HG03342 (cell line): ENCODE results near the gene NFIC.
"Not testable (repeated sequence)": the region's sequence is repeated elsewhere in the genome, so short reads cannot be mapped to it uniquely, and the experiment has no call there.

ENCODE experiments used
- ATAC-seq: cut with Tn5 transposase; IDR thresholded peaks from one replicate; pipeline ENCODE4 v1.9.1; 2021; ENCODE audit warnings: mild to moderate bottlenecking, moderate library complexity; ENCODE audit not compliant: unreplicated experiment

Gene NFIC

DNA sequence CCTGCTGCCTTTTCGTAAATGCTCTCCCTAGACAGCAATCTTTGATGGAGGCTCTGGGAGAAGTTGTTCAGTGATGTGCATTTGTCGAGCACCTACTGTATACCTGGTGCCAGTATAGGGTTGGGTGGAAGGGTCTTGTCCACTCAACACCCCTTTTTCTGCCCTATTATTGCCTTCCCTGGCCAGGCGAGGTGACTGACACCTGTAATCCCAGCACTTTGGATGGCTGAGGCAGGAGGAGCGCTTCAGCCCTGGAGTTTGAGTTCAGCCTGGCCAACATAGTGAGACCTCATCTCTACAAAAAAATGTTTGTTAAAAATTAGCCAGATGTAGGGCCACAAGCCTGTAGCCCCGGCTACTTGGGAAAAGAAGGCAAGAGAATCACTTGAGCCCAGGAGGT is 49.3 kb downstream of the NFIC start:
- no peak for ATAC-seq

DNA sequence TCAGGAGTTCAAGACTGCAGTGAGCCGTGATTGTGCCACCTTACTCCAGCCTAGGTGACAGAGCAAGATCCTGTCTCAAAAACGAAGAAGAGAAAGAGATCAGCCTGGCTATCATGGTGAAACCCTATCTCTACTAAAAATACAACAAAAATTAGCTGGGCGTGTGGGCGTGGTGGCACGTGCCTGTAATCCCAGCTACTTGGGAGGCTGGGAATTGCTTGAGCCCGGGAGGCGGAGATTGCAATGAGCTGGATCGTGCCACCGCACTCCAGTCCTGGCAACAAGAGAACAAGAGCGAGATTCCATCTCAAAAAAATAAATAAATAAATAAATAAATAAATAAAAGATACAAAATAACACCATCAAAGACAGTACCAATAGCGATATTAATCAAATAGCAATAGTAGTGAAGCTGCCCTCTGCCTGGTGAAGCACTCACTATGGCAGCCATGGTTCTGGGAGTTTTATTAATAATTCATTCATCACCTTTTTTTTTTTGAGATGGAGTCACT is 53.9 kb downstream of the NFIC start:
- no peak for ATAC-seq

- no peak for ATAC-seq
Observed at GRCh38 chr19:3420909-3421619, 54.7 kb downstream of the NFIC start.

- not testable (repeated sequence) for ATAC-seq
Observed at GRCh38 chr19:3421656-3422055, 55.3 kb downstream of the NFIC start.

DNA sequence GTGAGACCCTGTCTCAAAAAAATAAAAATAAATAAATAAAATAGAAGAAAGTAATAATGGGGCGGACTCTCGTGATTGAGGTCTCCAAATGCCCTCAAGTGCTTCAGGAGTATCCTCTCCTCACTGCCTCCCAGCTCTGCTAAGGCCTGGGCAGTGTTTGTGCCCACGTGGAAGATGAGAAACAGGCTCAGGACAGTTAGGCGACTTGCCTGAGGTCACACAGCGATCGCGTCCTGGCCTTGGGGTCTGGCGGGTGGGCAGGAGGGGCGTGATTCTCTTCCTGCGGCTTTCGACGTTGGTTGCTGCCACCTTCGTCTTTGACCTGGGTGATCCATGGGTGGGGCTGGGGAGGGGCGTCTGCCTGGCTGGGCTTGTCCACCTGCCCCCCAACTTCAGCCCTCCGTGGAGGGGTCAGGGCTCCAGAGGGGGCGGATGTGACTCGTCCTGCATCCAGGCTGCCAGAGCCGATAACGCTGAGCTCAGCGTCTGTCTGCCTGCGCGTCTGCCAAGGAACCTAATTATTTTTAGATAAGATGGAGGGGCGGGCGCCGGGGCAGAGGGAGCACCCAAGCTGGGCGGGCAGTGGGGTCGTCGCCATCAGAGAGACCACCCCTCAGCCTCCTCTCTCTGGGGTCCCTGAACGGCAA is 56.9 kb downstream of the NFIC start:
- ATAC-seq: no peak

GRCh38 chr19:3426433-3426832 is 60.0 kb downstream of the NFIC start:
- ATAC-seq: no peak

DNA sequence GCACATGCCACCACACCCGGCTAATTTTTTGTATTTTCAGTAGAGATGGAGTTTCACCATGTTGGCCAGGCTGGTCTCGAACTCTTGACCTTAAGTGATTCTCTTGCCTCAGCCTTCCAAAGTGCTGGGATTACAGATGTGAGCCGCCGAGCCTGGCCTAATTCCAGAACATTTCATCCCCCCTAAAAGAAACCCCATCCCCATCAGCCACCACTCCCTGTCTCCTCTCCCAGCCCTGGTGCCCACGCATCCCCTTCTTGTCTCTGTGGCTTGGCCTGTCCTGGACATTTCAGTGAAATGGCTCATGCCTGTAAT is 63.9 kb downstream of the NFIC start:
- ATAC-seq: not testable (repeated sequence)

GRCh38 chr19:3431760-3432397 is 65.5 kb downstream of the NFIC start:
- ATAC-seq: no peak

- no peak for ATAC-seq
Observed at GRCh38 chr19:3433313-3433712, 66.9 kb downstream of the NFIC start.

GRCh38 chr19:3433805-3434540 is 67.6 kb downstream of the NFIC start:
- no peak for ATAC-seq

DNA sequence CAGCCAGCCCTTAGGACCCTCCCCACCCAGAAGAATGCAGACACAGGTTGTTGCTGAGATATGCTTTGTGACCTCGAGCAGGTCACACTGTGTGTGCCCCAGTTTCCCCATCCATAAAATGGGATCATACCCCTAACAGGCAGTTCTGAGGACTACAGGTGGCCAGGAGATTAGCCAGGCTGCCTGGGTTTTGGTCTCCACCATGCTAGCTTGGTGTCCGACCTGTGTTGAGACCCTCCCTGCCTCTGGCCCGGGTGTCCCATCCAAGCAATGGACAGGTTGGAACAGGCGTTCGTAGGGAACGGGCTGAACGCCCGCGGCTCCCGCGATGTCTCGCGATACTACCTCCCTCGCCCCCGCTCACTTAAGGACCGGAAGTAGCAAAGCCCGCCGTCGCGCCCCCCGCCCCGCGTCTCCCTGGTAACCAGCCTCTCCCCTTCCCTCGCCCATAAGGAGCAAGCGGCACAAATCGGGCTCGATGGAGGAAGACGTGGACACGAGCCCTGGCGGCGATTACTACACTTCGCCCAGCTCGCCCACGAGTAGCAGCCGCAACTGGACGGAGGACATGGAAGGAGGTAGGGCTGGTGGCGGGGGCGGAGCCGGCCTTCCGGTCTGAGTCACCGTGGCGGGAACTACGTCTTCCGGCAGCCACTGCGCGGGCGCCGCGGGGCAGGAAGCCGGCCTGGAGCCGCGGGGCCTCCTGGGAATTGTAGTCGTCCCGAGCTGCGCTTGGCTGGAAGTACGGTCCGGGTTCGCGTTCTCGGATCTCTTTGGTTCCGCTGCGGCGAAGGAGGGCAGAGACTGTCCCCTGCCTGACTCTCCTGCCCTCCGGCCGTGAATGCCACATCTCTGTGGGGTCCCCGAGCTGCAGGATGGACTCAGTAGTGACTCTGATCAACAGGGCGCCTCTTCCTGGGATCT is 68.5 kb downstream of the NFIC start:
- peak; percentile 82 for ATAC-seq

DNA sequence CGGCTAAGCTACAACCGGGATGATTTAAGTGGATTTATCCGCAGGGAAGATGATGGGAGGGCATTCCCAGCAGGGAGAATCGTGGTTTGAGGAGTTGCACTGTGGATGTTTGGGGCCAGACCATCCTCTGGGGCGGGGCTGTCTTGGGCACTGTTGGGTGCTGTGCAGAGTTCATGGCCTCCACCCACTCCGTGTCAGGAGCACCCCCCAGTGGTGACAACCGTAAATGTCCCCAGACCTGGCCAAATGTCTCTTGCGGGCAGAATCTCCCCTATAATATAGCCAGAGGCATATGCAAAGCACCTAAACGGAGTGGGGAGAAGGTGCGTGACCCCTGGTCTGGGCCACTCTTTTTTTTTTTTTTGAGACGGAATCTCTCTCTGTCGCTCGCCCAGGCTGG is 73.7 kb downstream of the NFIC start:
- no peak for ATAC-seq

DNA sequence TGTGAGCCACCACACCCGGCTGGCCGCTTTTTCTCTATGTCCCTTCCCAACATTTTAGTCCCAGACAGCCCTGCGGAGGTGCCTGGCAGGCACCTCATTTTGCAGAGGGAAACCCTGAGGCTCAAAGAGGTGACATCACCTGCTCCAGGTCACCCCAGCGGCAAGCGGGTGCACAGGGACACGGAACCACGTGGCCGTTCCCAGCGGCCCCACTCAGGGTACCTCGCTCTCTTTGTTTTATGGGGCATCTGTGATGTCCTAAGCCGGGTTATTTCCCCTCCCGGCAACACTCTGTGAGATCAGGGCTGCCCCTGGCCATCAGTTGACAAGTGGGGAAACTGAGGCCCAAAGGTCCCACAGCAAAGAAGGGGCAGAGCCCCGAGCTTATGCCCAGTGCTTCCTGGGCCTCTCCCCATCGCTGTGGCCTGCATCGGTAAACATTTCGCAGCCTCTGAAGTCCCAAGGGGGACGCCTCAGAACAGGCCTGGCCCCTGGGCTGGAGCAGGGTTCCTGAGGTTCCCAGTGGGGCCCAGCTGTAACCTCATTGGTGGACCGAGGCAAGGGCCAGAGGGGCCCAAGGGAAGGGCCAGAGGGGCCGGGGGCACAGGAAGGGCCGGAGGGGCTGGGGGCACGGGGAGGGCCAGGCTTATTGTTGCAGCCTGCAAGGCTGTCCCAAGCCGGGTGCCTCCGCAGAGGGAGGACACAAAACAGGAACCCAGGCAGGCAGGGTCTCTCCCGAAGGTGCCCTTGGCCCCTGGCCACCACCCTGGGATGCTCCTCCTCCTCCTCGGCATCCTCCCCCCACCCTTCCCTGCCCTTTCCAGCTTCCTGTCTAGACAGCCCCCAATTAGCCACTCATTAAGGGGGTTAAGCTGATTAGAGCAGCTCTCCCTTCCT is 75.0 kb downstream of the NFIC start:
- no peak for ATAC-seq

DNA sequence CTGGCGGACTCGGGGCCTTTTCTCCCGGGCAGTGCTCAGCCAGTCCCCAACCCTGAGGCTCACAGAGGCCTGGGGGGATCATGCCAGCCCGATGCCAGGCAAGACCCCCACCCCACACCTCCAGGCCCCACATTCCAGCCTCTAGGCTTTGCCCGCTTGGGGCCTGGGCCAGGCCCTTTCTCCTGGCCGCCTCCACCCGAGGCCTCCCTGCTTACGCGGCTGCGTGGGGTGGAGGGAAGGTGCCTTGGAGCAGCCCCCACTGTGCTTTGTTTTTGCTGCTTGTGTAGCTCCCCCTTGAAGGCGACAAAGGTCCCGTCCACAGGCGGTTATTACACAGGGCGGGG is 75.6 kb downstream of the NFIC start:
- no peak for ATAC-seq

- no peak for ATAC-seq
Observed at GRCh38 chr19:3442487-3443071, 76.2 kb downstream of the NFIC start.

GRCh38 chr19:3443840-3444694 is 77.7 kb downstream of the NFIC start:
- ATAC-seq: no peak

DNA sequence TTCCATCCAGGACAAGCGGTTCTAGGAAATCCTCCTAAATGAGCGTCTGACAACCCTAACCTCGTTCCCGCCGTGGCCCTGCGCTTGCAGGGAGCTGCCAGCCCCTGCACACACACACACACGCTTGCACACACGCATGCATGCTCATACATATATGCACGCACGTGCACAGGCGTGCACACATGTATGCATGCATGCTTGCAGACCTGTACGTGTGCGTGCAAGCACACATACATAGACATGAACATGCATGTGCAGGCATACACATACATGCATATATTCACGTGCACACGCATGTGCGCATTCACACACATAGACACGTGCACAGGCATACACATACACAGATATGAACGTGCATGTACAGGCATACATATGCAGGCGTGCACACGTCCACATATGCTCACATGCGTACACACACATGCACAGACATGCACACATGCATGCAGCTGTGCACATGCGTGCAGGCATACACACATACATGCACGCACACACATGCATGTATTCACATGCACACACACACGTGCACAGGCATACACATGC is 78.4 kb downstream of the NFIC start:
- ATAC-seq: no peak

DNA sequence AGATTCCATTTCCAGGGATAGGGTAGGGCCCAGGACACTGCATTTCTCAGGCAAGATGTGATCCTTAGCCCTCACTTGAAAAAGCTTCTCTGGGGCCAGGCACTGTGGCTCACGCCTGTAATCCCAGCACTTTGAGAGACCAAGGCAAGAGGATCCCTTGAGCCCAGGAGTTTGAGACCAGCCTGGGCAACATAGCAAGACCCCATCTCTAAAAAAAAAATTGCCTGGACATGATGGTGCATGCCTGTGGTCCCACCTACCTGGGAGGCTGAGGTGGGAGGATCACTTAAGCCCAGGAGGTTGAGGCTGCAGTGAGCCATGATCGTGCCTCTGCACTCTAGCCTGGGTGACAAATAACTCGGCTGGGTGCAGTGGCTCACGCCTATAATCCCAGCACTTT is 80.3 kb downstream of the NFIC start:
- not testable (repeated sequence) for ATAC-seq
